Adrenal gland (tissue), 5 donors: ENCODE data around the gene DLG2.

ENCODE experiments used
- CTCF ChIP-seq, 6 experiments: fragments of 450-650 bp in 4 of 6; fragments of 200-600 bp in 2 of 6; sonication (generic) in 1 of 6; IDR thresholded peaks; 1 replicate in 5 of 6; 2 replicates in 1 of 6; pipeline versions ENCODE4 v1.5.1 to v1.8.0; 2016 to 2021; ENCODE audit warnings: antibody characterized with exemption in 6 of 6, mild to moderate bottlenecking in 2 of 6, moderate library complexity in 1 of 6
- POLR2A ChIP-seq, 2 donors: fragments of 450-650 bp; IDR thresholded peaks; one replicate each; pipeline ENCODE4 v1.6.1; 2017; ENCODE audit warnings: antibody characterized with exemption in 2 of 2, mild to moderate bottlenecking in 2 of 2, moderate library complexity in 1 of 2
- donor health status: DM: no; HTN: no; CAD: no.

- TF ChIP-seq CTCF (IDR thresholded peaks at IDR 0.05) (no peak), POLR2A (IDR thresholded peaks at IDR 0.05) (no peak)
These were observed 2084.3 kb downstream of the DLG2 start for GRCh38 chr11:83542861-83543260.
